SW480 (cell line): Measurements from ENCODE around the gene DAO.
"Not testable (repeated sequence)": the region's sequence is repeated elsewhere in the genome, so short reads cannot be mapped to it uniquely, and the experiment has no call there.

Experiments used
- DNase-seq: peaks from one replicate; pipeline ENCODE4 v3.0.0-alpha.2; 2016; ENCODE audit warnings: low spot score

Gene DAO

GRCh38 chr12:108879615-108880254, at the start of gene DAO:
Gene DAO, plus strand, starts transcription at chr12:108880092. Its CDS starts 4,915 bp downstream, at chr12:108885007.
- no peak for DNase-seq

- no peak for DNase-seq
These were observed 48.4 kb upstream of the DAO start for GRCh38 chr12:108831309-108831991.

GRCh38 chr12:108832208-108832607, 47.7 kb upstream of the DAO start:
- DNase-seq = no peak

- DNase-seq = no peak
These were observed 47.0 kb upstream of the DAO start for GRCh38 chr12:108832730-108833354.

- DNase-seq = peak; percentile 56
These were observed 46.5 kb upstream of the DAO start for GRCh38 chr12:108833355-108833733.

GRCh38 chr12:108833757-108834472, 46.0 kb upstream of the DAO start:
- DNase-seq = no peak

GRCh38 chr12:108835860-108836634, 43.8 kb upstream of the DAO start:
- DNase-seq = no peak

- no peak for DNase-seq
These were observed 42.7 kb upstream of the DAO start for GRCh38 chr12:108837239-108837638.

- DNase-seq = no peak
These were observed 42.2 kb upstream of the DAO start for GRCh38 chr12:108837680-108838079.

- peak; percentile 98 for DNase-seq
These were observed 41.5 kb upstream of the DAO start for GRCh38 chr12:108838194-108839017.

GRCh38 chr12:108839018-108839889, 40.6 kb upstream of the DAO start:
- peak; percentile 33 for DNase-seq

- no peak for DNase-seq
These were observed 40.0 kb upstream of the DAO start for GRCh38 chr12:108839890-108840230.

GRCh38 chr12:108840605-108841332, 39.1 kb upstream of the DAO start:
- DNase-seq = no peak

GRCh38 chr12:108841825-108842224, 38.1 kb upstream of the DAO start:
- DNase-seq = not testable (repeated sequence)

GRCh38 chr12:108842361-108842760, 37.5 kb upstream of the DAO start:
- no peak for DNase-seq

GRCh38 chr12:108843187-108843586, 36.7 kb upstream of the DAO start:
- no peak for DNase-seq

- no peak for DNase-seq
These were observed 34.2 kb upstream of the DAO start for GRCh38 chr12:108845696-108846095.

GRCh38 chr12:108846290-108846701, 33.6 kb upstream of the DAO start:
- DNase-seq = no peak

- DNase-seq = no peak
These were observed 32.2 kb upstream of the DAO start for GRCh38 chr12:108847705-108848104.
